Measurements from ENCODE around the gene ZCCHC4.

Gene ZCCHC4, protein sequence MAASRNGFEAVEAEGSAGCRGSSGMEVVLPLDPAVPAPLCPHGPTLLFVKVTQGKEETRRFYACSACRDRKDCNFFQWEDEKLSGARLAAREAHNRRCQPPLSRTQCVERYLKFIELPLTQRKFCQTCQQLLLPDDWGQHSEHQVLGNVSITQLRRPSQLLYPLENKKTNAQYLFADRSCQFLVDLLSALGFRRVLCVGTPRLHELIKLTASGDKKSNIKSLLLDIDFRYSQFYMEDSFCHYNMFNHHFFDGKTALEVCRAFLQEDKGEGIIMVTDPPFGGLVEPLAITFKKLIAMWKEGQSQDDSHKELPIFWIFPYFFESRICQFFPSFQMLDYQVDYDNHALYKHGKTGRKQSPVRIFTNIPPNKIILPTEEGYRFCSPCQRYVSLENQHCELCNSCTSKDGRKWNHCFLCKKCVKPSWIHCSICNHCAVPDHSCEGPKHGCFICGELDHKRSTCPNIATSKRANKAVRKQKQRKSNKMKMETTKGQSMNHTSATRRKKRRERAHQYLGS

DNA sequence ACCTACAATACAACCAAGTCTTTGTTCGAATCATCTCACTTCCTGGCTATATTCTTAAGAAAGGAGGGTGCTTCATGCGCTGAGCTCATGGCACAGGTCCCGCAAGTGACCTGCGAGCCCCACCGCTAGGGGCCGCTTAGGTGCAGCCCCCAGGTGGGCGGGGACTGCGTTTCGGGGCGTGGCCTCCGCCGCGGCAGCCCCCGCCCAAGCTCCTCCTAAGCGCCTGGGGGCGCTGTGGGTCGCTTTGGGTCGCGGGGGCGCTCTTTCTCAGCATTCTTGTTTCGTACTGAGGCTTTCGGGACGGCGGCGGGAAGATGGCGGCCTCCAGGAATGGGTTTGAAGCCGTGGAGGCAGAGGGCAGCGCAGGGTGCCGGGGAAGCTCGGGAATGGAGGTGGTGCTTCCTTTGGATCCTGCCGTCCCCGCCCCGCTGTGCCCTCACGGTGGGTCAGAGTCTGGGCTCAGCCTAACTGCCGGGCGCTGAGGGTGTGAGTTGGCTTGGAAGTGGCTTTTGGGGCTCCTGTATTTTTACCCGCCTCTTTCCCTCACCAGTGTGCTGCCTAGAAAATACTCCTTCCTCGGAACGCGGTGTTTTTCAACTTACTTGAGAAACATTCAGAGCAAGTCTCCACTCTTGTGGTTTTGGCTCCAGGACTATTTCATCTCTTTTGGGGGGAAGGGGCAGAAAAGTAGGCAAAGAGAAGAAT, at the start of gene ZCCHC4:
Gene ZCCHC4, plus strand, starts transcription at position 279 of the 705 bp plus-strand sequence. Its CDS starts 36 bp downstream, at position 315.
- DNase-seq = peak; percentile 91

DNA sequence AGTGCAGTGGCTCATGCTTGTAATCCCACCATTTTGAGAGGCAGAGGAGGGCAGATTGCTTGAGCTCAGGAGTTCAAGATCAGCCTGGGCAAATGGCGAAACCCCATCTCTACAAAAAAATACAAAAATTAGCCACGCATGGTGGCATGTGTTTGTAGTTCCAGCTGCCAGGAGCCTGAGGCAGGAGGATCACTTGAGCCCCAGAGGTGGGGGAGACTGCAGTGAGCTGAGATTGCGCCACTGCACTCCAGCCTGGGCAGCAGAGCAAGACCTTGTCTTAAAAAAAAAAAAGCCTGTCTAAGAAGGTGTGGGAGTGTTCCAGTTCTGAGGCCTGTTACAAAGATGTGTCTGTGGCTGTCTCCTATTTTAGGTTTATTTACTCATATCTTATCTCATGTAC, 40.7 kb upstream of the ZCCHC4 start:
- no peak for DNase-seq

DNA sequence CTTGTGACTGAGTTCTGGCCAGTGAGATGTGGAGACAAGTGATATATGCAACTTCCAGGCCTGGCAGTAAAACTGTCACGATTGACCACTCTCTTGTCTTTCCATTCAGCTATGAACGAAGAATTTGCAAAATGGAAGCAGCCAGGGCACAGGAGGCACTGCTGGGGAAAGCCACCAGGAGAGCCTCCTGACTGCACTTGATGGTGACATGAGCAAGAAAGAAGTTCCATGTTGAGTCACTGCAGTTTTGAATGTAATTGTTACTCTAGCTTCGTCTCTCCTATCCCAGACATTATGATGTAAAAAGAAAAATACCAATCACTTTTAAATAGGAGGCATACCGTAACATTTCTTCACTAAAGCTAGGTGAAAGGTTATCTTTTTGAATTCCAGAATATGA, 32.4 kb upstream of the ZCCHC4 start:
- DNase-seq = peak; percentile 6

DNA sequence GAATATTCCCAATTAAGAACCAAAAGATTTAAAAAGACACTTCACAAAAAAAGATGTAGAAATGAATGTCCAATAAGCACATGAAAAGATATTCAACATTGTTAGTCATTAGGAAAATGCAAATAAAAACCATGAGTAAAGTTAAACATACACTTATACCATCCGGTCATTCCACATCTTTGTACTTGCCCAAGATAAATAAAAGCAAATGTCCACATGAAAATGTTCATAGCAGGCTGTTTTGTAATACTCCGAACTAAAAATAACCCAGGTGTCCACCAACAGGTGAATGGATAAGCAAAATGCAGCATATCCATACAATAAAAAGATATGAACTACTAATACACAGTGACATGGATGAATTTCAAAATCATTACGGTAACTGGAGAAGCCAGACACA, 28.6 kb upstream of the ZCCHC4 start:
- no peak for DNase-seq

DNA sequence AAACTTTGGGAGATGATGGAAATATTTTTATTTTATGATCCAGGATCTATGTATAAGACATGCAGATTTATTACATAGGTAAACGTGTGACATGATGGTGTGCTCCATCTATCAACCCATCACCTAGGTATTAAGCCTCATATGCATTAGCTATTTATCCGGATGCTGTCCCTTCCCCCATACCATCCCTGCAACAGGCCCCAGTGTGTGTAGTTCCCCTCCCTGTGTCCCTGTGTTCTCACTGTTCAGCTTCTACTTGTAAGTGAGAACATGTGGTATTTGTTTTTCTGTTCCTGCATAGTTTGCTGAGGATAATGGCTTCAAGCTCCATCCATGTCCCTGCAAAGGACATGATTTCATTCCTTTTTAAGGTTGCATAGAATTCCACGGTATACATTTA, 28.1 kb upstream of the ZCCHC4 start:
- DNase-seq = no peak

DNA sequence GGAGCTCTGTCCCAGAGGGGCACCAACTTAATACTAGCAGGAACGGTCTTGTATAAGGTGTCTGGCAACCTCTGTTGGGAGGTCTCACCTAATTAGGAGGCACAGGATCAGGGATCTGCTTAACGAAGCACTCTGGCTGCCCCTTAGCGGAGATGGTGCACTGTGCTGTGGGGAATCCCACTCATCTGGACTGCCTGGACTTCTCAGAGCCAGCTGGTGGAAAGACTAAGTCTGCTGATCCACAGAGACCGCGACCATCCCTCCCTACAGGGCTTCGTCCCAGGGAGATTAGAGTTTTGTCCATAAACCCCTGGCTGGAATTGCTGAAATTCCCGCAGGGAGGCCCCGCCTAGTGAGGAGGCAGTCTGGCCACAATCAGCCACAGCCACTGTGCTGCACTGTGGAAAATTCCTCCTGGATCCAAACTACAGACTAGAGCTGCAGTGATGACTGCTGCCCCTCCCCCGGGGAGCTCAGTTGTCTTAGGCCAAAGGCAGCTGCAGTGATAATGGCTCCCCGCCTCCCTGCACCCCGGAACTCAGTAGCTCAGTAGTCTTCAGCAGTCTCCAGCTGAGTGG, 22.0 kb upstream of the ZCCHC4 start:
- no peak for DNase-seq

DNA sequence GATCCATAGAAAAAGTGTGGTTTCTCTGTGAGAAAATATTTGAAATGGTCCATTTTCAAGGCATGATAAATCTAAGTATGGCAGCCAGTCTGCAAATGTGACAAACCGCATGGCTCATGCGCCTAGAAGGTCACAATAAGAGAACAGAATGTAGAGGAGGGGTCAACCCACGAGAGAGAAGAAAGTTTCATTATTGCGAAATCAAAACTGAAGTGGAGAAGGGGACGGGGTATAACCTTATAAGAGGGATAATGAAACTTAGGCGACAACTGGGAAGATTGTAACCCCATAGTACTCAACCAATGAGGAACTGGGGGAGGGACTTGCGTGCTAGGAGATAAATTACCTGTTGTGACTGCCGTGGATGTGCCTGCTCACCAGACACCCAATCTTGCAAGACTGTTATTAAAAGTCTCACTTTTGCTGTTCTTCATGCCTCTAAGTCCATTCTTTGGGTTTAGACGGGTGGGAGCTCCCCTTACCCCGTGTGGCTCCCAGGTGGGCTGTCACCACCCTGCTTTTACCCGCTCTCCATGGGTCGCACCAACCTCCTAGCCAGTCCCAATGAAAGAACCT, 21.3 kb upstream of the ZCCHC4 start:
- no peak for DNase-seq

DNA sequence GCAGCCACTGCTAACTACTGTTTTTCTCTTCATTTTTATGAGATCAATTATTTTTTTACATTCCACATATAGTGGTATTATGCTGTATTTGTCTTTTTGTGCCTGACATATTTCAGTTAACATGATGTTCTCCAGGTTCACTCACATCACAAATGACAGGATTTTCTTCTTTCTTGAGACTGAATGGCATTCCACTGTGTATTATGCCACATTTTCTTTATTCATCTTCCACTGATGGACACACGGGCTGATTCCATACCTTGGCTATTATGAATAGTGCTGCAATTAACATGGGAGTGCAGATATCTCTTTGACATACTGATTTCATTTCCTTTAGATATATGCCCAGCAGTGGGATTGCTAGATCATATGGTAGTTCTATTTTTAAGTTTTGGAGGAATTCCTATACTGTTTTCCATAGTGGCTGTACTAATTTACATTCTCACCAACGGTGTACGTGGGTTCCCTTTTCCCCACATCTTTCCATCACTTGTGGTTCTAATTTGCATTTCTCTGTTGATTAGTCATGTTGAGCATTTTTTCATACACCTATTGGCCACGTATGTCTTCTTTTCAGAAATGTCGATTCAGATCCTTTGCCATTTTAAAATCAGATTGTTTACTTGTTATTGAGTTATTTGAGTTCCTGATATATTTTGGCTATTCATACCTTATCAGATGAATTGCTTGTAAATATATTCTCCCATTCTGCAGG, 14.9 kb upstream of the ZCCHC4 start:
- DNase-seq = no peak

DNA sequence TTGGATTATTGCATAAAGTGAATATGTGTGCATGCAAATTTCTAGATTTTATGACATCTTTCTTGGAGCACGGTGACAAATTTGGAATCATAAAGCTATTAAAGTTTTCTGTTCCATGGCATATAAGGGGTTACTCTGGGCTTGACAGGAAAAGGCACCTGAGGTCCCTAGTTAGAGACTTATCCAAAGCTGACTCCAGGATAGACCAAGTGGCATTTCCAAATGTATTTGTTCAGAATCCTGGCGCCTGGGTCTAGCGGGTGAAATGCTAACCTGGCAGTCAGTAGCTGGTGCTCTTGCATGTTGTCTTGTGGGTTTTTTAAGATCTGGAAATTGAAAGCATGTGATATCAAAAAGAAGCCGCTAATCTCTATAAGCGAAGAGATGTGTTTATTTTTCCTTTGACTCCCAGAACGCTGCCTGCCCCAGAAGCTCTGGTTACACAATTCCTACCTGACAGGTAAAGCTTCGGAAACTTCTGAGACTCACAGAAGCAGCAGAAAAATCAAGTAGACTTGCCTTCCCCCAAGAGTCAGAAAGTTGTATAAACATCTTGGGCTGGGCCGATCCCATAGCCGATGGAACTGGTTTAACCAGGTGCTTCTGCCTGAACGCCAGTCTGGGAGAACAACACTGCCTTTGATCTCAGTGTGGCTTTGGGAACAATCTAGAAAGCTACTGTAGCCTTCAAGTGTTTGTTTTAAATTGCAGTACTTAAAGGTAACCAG, 12.9 kb upstream of the ZCCHC4 start:
- DNase-seq = no peak

DNA sequence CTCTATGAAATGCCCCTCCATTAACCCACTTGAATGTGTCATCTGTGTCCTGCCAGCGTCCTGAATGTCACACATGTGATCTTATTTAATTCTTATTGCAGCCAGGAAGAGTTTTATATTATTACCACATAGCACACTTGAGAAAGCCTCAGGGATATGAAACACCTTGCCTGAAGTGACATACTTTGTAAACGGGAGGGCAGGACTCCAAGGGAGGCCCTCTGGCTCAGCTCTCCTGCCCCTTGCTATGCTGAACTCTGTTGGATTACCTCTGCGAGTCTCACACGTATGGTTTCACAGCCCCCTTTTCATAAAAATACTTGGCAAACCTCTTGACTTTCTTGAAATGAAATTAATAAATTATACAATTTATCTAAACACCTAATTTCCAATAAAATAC, 11.1 kb upstream of the ZCCHC4 start:
- no peak for DNase-seq

DNA sequence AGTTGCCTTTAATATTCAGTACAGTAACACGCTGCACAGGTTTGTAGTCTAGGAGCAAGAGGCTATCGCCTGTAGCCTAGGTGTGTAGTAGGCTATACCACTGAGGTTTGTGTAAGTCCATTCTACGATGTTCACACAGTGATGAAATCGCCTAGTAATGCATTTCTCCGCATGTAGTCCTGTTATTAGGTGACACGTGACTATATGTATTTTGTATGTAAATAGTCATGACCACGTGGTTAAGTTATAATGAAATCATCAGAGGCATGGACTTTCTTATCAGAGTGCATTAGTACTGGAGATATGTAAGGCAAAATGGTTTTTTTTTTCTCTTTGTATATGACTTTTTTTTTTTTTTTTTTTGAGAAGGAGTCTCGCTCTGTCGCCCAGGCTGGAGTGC, 9.9 kb upstream of the ZCCHC4 start:
- DNase-seq = no peak

DNA sequence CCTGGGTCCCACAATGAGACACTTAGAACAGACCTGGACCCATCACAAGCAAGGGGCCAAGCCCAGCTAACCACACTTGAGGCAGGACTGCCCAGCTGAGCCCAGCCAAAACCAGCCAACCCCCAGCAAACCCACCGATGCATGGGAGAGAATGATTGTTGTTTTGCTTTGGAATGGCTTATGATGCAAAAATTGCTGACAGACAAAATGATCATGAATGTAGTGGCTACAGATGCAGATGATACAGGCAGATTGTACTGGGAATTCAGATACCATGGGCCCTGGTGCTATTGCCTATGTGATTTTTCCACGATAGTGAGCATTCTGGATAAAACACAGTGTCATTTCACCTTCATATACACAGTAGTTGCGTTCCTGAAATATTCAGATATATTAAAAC, 9.0 kb upstream of the ZCCHC4 start:
- no peak for DNase-seq

DNA sequence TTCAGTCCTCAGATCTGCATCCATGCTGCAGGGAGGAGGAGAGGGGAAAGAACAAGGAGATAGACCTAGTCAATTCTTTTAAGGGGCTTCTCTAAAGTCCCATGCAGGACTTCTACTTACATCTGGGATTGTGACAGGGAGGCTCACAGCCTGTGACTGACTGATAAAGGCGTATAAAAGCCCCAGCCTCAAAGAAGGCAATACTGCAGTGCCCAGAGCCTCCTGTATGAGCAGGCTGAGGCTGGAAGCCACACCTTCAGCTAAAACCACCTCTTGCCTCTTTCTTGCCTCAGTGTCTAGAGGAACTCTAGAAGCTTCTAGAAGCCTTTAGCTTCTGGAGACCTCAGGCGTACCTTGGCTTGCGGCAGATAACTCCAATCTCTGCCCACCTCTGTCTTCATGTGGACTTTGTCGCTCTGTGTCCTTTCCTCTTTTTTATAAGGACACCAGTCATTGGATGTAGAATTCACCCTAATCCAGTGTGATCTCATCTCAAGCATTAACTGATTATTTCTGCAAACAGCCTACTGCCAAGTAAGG, 6.0 kb upstream of the ZCCHC4 start:
- no peak for DNase-seq

DNA sequence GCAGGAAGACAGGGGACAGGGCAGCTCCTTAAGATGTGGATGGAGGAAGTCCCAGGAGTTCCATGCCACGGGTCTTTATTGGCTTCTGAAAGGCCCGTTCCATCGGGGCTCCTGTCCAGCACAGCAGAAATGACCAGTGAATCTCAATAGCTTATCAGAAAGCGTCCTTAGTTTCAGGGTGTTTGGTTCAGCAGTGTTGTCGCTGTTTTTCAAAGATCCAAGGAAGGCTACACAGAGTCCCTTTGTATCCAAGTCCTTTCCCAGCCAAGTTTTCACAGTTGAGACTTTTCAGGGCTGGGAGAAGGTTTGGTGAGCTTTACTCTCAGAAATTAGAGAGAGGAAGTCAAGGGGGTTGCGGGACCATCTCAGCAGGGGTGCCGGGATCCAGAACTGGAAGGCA, 5.0 kb upstream of the ZCCHC4 start:
- DNase-seq = no peak

DNA sequence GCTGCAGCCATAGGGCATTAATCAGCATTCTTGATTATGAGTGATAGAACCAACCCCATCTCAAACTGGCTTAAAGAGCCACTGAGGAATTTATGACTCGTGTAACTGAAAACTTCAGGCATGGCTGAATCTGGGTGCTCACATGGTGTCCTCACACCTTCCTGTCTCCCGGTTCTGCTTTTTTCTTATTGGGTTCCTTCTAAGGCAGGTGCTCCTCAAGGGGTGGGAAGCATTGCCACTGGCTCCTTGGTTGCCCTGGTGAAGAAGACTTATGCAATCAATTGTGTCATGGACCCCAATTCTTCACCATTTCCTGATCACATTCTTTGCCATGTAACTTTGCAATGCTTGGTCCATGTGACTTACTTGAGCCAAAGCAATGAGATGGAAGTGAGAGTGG, 4.3 kb upstream of the ZCCHC4 start:
- DNase-seq = no peak

DNA sequence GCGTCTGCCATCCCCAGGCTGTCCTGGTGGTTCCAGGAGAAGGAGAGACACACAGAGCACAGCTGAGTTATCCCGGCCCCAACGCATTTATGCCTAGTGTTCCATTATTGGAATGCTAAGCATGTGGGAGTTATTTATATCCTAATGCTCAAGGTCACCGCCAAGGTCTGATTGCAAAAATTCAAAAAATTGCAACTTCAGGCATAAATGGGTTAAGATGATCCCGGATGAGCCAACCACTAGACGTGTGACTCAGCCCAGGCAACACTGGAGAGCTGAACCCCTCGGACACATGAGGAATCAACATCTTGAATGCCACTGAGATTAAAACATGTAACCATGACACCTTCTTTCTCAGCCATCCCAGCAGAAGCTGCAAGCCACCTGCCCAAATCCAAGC, 3.8 kb upstream of the ZCCHC4 start:
- DNase-seq = no peak

DNA sequence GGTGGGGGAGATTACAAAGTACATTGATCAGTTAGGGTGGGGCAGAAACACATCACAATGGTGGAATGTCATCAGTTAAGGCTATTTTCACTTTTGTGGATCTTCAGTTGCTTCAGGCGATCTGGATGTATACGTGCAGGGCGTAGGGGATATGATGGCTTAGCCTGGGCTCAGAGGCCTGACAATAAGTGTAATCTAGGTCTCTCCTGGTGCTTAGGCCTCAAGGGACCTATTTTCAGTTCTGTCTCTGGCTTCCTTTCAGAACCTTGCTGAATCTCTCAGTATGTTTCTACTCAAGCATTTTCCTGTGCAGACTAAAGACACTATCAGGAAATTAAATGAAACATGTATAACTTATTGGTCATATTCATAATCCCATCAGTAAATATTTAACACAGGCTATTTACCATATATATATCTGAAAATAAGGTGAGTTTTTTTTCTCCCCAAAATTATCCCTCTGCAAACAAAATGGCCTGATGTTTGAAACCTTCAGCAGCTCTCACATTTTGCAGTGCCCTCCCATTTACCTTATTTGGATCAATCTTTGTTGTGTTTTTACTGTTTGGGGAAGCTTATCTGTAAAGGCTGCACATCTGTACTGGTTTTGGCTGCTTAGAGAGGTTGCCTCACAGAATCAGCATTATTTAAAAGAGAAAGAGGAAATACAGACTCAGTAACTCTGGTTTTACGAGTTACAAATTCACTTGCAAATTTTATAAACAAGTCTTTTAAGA, 2.3 kb upstream of the ZCCHC4 start:
- no peak for DNase-seq

DNA sequence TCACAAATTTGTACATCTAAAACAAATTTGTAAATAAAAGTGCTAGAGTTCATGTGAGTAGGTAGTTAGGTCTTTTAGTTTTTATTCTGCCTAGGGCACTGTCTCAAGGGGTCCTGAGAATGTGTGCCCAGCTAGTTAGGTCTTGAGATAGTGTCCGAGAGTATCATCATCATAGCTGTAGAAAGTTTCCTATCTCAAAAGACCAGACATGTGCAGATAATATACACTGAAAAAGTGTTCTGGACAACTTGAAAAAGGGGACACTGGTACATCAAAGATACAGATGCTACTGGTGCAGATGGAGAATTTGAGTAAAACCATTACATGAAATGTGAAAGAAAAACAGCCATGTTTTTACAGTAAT, 1.8 kb upstream of the ZCCHC4 start:
- DNase-seq = no peak

DNA sequence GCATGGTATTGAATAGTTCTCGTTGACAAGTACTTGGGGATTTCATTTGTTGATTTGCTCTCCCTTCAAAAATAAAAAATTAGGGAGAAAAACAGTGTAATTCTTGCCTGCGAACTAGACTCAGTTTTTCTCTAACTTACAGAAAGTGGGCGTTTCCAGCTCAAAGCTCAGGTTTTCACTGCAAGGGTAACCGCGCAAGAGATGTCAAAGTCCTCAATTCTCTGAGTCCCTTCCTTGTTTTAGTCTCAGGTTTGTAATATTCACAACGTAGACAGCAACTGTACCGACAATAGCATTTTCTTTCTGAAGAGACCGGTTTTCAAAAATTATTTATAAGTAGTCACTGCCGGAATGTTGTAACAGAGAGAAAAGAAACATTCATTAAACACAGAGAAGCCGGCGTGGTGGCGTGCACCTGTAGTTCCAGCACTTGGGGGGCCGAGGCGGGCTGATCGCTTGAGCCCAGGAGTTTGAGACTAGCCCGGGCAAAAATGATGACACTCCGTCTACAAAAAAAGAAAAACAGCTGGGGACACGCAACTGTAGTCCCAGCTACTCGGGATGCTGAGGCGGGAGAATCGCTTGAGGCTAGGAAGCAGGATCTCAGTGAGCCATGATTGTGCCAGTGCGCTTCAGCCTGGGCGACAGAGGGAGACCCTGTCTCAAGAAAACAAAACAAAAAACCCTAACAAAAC, 774 bp downstream of the ZCCHC4 start:
- peak; percentile 13 for DNase-seq

DNA sequence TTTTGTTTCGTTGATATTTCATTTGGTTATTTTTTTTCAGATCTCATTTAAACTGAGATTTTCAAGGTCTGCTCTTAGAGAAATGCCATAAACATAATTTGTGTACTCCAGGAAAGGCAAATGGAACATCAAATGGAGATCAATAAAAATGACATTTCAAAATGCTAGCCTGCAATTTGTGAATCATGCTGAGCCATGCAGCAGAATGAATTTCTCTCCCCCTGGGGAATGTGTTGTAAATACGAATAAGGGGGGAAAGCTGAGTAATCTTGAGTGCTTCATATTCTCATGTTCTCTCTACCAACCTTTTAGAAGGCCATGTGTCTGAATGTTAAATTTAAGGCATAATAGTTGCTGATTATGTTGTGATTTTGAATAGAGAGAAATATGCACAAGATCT, 7.8 kb downstream of the ZCCHC4 start:
- peak; percentile 25 for DNase-seq

DNA sequence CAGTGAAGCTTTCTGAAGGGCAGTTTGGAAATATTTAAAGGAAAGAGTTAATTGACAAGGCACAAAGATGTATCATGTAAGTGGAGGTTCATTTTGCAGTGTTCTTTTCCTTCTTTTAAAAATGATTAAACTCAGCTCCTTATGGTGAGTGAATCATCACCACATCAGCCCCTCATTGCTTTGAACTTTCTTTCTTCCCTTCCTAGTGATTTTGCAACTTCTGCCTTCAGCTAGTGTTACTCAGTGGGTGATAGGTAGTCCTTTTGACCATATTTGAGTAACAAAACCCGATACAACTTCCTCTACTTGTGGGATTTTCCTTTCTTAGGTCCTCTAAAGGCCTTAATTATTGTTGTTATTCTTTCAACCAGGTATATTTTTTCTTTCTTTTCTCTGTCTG, 8.2 kb downstream of the ZCCHC4 start:
- peak; percentile 69 for DNase-seq
